Activated effector memory CD4-positive, alpha-beta T cell treated with anti-CD3 and anti-CD28 coated beads, Interleukin-2, amount 50 U/mL, for 16 hours (primary cell): ENCODE results near the gene CHST11.
"Not testable (repeated sequence)": the region's sequence is repeated elsewhere in the genome, so short reads cannot be mapped to it uniquely, and the experiment has no call there.

ENCODE experiments used
- DNase-seq: peaks from one replicate; pipeline ENCODE4 v3.0.0-alpha.2; 2020

Gene CHST11

GRCh38 chr12:104788840-104789271 is 332.1 kb downstream of the CHST11 start:
- no peak for DNase-seq

GRCh38 chr12:104790296-104791125 is 333.8 kb downstream of the CHST11 start:
- DNase-seq: peak; percentile 79

- no peak for DNase-seq
Measured at GRCh38 chr12:104792570-104792969, 335.8 kb downstream of the CHST11 start.

- DNase-seq: no peak
Measured at GRCh38 chr12:104793285-104793684, 336.5 kb downstream of the CHST11 start.

GRCh38 chr12:104793968-104794367 is 337.2 kb downstream of the CHST11 start:
- DNase-seq: no peak

- no peak for DNase-seq
Measured at GRCh38 chr12:104796475-104796862, 339.7 kb downstream of the CHST11 start.

GRCh38 chr12:104799458-104799857 is 342.7 kb downstream of the CHST11 start:
- no peak for DNase-seq

- no peak for DNase-seq
Measured at GRCh38 chr12:104801005-104801404, 344.3 kb downstream of the CHST11 start.

GRCh38 chr12:104801427-104801826 is 344.7 kb downstream of the CHST11 start:
- DNase-seq: no peak

GRCh38 chr12:104802208-104802607 is 345.5 kb downstream of the CHST11 start:
- no peak for DNase-seq

GRCh38 chr12:104805186-104805585 is 348.4 kb downstream of the CHST11 start:
- DNase-seq: no peak

GRCh38 chr12:104806194-104806593 is 349.4 kb downstream of the CHST11 start:
- not testable (repeated sequence) for DNase-seq

- no peak for DNase-seq
Measured at GRCh38 chr12:104809251-104809650, 352.5 kb downstream of the CHST11 start.

- no peak for DNase-seq
Measured at GRCh38 chr12:104809706-104810385, 353.1 kb downstream of the CHST11 start.
